K562 (cell line): ENCODE data around the gene WIPF3. TPM values are rescaled to one million over a fixed set of nuclear protein-coding genes. Genes with fewer than 3 reads are reported as not detected.

Experiments used
- ATAC-seq: fragments of 200-7000 bp; cut with Tn5 transposase; 3 replicates; pipeline ENCODE4 v1.9.1; 2020; ENCODE audit warnings: moderate library complexity
- BruUV-seq: library from RNA; stranded (reverse); fragments of 400-500 nt; replicated peaks from 2 replicates; lab custom pipeline; 2021; lab: Mats Ljungman, UMichigan
- CTCF ChIA-PET: fragments of 300-600 bp; formaldehyde crosslinking; extraction: SDS; loops from one replicate; lab custom pipeline; 2021; ENCODE audit warnings: low intra/inter-chr PET ratio; lab: Yijun Ruan, JAX
- POLR2A ChIA-PET: fragments of 300-600, 350-650 bp; sonication (Branson Sonifier 250); formaldehyde crosslinking; extraction: SDS; loops from one replicate; lab custom pipeline; 2021; ENCODE audit warnings: antibody characterized with exemption, inconsistent platforms; lab: Yijun Ruan, JAX
- DNase-seq, 4 experiments: peaks; one replicate each; pipeline versions ENCODE4 v3.0.0 to v3.0.0-alpha.2; 2011 to 2018; ENCODE audit warnings: low spot score in 3 of 4, mixed read lengths in 3 of 4; ENCODE audit errors: extremely low read depth in 1 of 4
- FAIRE-seq: peaks from 2 replicates; lab custom pipeline; 2011; peaks lifted over from hg19 to GRCh38; lab: Jason Lieb, UNC
- H2AFZ ChIP-seq: 2 replicates; pipeline ENCODE4 v1.6.0; 2011; ENCODE audit warnings: low read depth, low read length, control low read depth, inconsistent platforms
- H3K27ac ChIP-seq: fragments of 200-600 bp; 3 replicates; pipeline ENCODE4 v1.8.0; 2011; ENCODE audit warnings: low read depth, mild to moderate bottlenecking, control low read depth, inconsistent platforms, low read length, moderate library complexity, mixed read lengths; ENCODE audit errors: extremely low read depth
- H3K27me3 ChIP-seq, 2 experiments: fragments of 300-600 bp in 1 of 2; 2 replicates in 1 of 2; 3 replicates in 1 of 2; pipeline versions ENCODE4 v1.6.0 to v1.8.0; 2011; ENCODE audit warnings: inconsistent platforms in 2 of 2, low read length in 2 of 2, mild to moderate bottlenecking in 1 of 2, mixed read lengths in 1 of 2, moderate library complexity in 1 of 2; ENCODE audit not compliant: control insufficient read depth in 2 of 2, insufficient read depth in 2 of 2
- H3K36me3 ChIP-seq: fragments of 300-600 bp; 3 replicates; pipeline ENCODE4 v1.8.0; 2011; ENCODE audit warnings: mild to moderate bottlenecking, low read length, inconsistent platforms; ENCODE audit not compliant: control insufficient read depth, insufficient read depth
- H3K4me1 ChIP-seq, 2 experiments: fragments of 200-600 bp in 1 of 2; replicated peaks in 1 of 2; 2 replicates in 1 of 2; 3 replicates in 1 of 2; pipeline versions ENCODE4 v1.5.1 to v1.8.0; 2011; ENCODE audit warnings: inconsistent platforms in 2 of 2, low read length in 2 of 2, mild to moderate bottlenecking in 1 of 2, mixed read lengths in 1 of 2, moderate library complexity in 1 of 2; ENCODE audit not compliant: control insufficient read depth in 2 of 2, insufficient read depth in 2 of 2
- H3K4me2 ChIP-seq: 2 replicates; pipeline ENCODE4 v1.6.1; 2011; ENCODE audit warnings: low read length, control low read depth, inconsistent platforms, mixed read lengths; ENCODE audit not compliant: insufficient read depth
- H3K4me3 ChIP-seq: fragments of 200-600 bp; sonication (generic), shearing (Covaris generic); 2 replicates; pipeline ENCODE4 v1.5.1; 2016; ENCODE audit warnings: control low read depth, inconsistent platforms
- H3K79me2 ChIP-seq: fragments of 200-600 bp; 3 replicates; pipeline ENCODE4 v1.8.0; 2011; ENCODE audit warnings: low read length, inconsistent platforms; ENCODE audit not compliant: control insufficient read depth, insufficient read depth
- H3K9ac ChIP-seq, 2 experiments: 2 replicates each; pipeline versions ENCODE4 v1.6.0 to v1.6.1; 2011; ENCODE audit warnings: low read depth in 2 of 2, low read length in 2 of 2, control low read depth in 1 of 2, inconsistent platforms in 1 of 2, mild to moderate bottlenecking in 1 of 2, mixed read lengths in 1 of 2; ENCODE audit not compliant: insufficient read depth in 1 of 2
- H3K9me1 ChIP-seq: one replicate; pipeline ENCODE4 v1.6.0; 2011; ENCODE audit warnings: inconsistent platforms, mild to moderate bottlenecking, low read length, moderate library complexity; ENCODE audit not compliant: control insufficient read depth, insufficient read depth
- H3K9me3 ChIP-seq: replicated peaks from 2 replicates; pipeline ENCODE4 v1.5.1; 2011; ENCODE audit warnings: low read depth, low read length, inconsistent platforms; ENCODE audit not compliant: control insufficient read depth, insufficient read depth
- H4K20me1 ChIP-seq: replicated peaks from 2 replicates; pipeline ENCODE4 v1.6.1; 2011; ENCODE audit warnings: low read length, inconsistent platforms, mixed read lengths; ENCODE audit not compliant: control insufficient read depth, insufficient read depth
- CBFB ChIP-seq: sonication (generic); formaldehyde crosslinking; IDR thresholded peaks from 2 replicates; pipeline ENCODE4 v1.4.0; 2020; ENCODE audit warnings: mild to moderate bottlenecking, missing genetic modification reagents
- CBX3 ChIP-seq, 2 experiments: IDR thresholded peaks; 1 replicate in 1 of 2; 2 replicates in 1 of 2; pipeline ENCODE4 v1.6.1; 2012; ENCODE audit warnings: inconsistent platforms in 2 of 2, low read length in 2 of 2, borderline replicate concordance in 1 of 2, control low read depth in 1 of 2
- GABPB1 ChIP-seq: sonication (generic); formaldehyde crosslinking; IDR thresholded peaks from 2 replicates; pipeline ENCODE4 v1.8.0; 2022; ENCODE audit warnings: mild to moderate bottlenecking, missing genetic modification reagents
- GTF2F1 ChIP-seq: IDR thresholded peaks from 2 replicates; pipeline ENCODE4 v1.6.1; 2011; ENCODE audit warnings: low read depth, low read length, improper control_type of control experiment
- MBD2 ChIP-seq: sonication (generic); IDR thresholded peaks from 2 replicates; pipeline ENCODE4 v1.6.1; 2016; ENCODE audit warnings: low read depth, borderline replicate concordance
- MEIS2 ChIP-seq: fragments of 450-650 bp; IDR thresholded peaks from 2 replicates; pipeline ENCODE4 v1.6.1; 2014; ENCODE audit warnings: mild to moderate bottlenecking; ENCODE audit not compliant: partially characterized antibody
- TCF3 ChIP-seq: sonication (generic); formaldehyde crosslinking; IDR thresholded peaks from 2 replicates; pipeline ENCODE4 v1.4.0; 2020; ENCODE audit warnings: mild to moderate bottlenecking, missing genetic modification reagents
- ZBTB1 ChIP-seq: sonication (generic); formaldehyde crosslinking; IDR thresholded peaks from 2 replicates; pipeline ENCODE4 v1.8.1; 2023; ENCODE audit warnings: missing genetic modification reagents, low read depth, mild to moderate bottlenecking, borderline replicate concordance
- ZNF76 ChIP-seq: fragments of 250-450 bp; sonication (Bioruptor Pico); IDR thresholded peaks from 2 replicates; pipeline ENCODE4 v1.4.0; 2020; ENCODE audit warnings: mild to moderate bottlenecking, moderate library complexity, borderline replicate concordance
- WGBS: fragments of 100-300 bp; shearing (Covaris generic); methylation state at CpG from one replicate; pipeline ENCODE4 v1.1.6; 2016; ENCODE audit warnings: low coverage, mixed read lengths; ENCODE audit not compliant: insufficient coverage; ENCODE audit errors: missing lambda C conversion rate; 5-methylcytosine and 5-hydroxymethylcytosine counted together
- in situ Hi-C: fragments of 300-500 bp; cut with MboI; formaldehyde crosslinking; loops from 4 replicates; pipeline ENCODE4 v1.15.0; 2018; ENCODE audit warnings: inconsistent platforms, mixed read lengths
- intact Hi-C: fragments of 100-400 bp; cut with micrococcal nuclease; formaldehyde crosslinking; loops from 2 replicates; pipeline ENCODE4 v1.14.2; 2022
- polyA plus RNA-seq, 8 experiments: library from polyadenylated mRNA; depleted of rRNA in 4 of 8; stranded (reverse) in 5 of 8; unstranded in 3 of 8; fragments of >200 nt; fragmentation: Nextera tagmentation in 2 of 8; fragmentation: Illumina TruSeq in 1 of 8; extraction: Ambion mirVana in 2 of 8; extraction: Trizol in 1 of 8; gene quantifications; 2 replicates each; pipeline versions ENCODE4 v1.2.1 to v1.2.3, GENCODE V29; 2011 to 2014; ENCODE audit warnings: inconsistent platforms in 1 of 8, missing spikeins in 1 of 8
- total RNA-seq, 7 experiments: library from RNA; depleted of rRNA in 6 of 7; stranded (reverse); fragments of >200 nt in 6 of 7; fragmentation: Illumina TruSeq in 2 of 7; extraction: Trizol in 2 of 7; gene quantifications; 2 replicates each; pipeline versions ENCODE4 v1.2.1 to v1.2.3, GENCODE V29; 2011 to 2021; ENCODE audit warnings: low replicate concordance in 1 of 7
- TF ChIP-seq, protein P1 (sequence below): IDR thresholded peaks from 2 replicates; pipeline ENCODE4 v1.6.1; 2014; ENCODE audit warnings: antibody characterized with exemption
- TF ChIP-seq, protein P2 (sequence below): fragments of 450-650 bp; IDR thresholded peaks from 2 replicates; pipeline ENCODE4 v1.6.1; 2018; ENCODE audit warnings: mild to moderate bottlenecking, low read depth; ENCODE audit not compliant: partially characterized antibody

Gene WIPF3
- total and polyA plus RNA-seq, 9 of the 15 experiments (the other 6 are each of a cell fraction or from before 2014, with no cell fraction given): 0.18 to 3.2 (median 1.7) TPM

DNA sequence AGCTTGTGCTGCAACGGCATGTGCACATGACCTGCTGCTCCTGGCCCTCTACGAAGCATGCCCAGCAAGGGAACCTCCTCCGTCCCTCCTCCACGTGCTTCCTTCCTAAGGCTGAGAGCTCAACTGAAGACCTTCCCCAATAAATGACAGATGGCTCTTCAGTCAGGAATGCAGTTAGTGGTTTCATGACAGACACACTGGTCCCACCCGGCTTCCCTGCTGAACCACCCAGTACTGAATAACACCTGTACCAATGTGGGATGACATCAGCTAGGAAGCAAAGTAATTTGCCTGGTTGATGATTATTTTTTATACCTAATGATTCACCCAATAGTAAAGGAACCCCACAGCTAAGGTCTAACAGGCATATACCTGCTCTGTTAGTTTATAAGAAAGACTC lies 114.2 kb downstream of the WIPF3 start:
- ATAC-seq: no peak
- FAIRE-seq: no peak
- Histone ChIP-seq H3K4me3 (no peak overlapping the region), H3K4me1 (peaks cover 2 to 3% of the 10 kb centered on the region in 2 experiments; a peak in 3 of 5 replicates), H3K79me2 (no peaks in the 10 kb centered on the region), H4K20me1 (0 out of 2 replicates have a peak, but pooled peaks cover 3% of the 10 kb centered on the region), H3K9ac (no peak overlapping the region), H3K27me3 (peaks cover 6 to 24% of the 10 kb centered on the region in 2 experiments; a peak in 2 of 5 replicates), H3K4me2 (no peak overlapping the region), H3K9me3 (no peaks in the 10 kb centered on the region), H2AFZ (no peak overlapping the region), H3K36me3 (no peaks in the 10 kb centered on the region), H3K27ac (no peak overlapping the region), H3K9me1 (no peaks in the 10 kb centered on the region)
- no TSS peak for BruUV-seq
- WGBS: 10% methylated on average over 4 of the region's 5 CpGs
- DNase-seq: no peak
- intact Hi-C loops: loop anchor here (2.0 kb wide), 1 partner anchor 42 kb away; no protein-coding TSS in a partner anchor
- CTCF ChIA-PET: interaction anchor here (0.9 to 2.3 kb wide), 2 partner anchors 43 to 285 kb away, joined by 3 to 7 read pairs; no protein-coding TSS in a partner anchor
- TF ChIP-seq ZNF76 (CRISPR knock-in tag) (no peak), MEIS2 (peak; percentile 6)
- in situ Hi-C loops: no loop called here
- POLR2A ChIA-PET: interaction anchor here (0.6 kb wide), 1 partner anchor 171 kb away, joined by 4 read pairs; no protein-coding TSS in a partner anchor

DNA sequence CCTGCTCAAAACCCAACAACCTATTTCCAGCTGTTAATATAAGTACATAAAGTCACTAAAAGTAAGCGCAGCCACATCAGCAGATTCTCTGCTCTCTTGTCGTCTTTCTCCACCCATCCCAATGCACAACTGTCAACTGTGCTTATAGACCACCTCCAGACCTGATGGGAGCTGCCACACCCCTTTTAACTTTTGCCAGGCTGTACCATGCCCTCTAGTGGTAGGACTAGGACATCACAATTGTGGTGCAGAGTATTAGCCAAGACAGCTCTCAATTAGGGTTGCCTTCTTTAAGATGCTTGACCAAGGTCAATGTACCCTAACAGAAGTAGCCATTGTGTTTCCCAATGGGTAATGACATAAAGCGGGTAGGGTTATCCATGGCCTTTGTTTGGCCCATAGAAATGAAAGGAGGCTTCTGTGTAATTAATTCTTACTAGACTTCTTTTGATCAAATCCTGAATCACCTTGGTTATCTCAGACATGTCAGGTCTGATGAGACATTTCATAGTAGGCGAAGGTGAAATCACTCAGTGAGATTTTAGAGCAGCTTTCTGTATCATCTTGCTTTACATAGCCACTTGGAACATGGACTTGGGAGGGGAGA lies 115.2 kb downstream of the WIPF3 start:
- Histone ChIP-seq H3K4me1 (peaks cover 2 to 7% of the 10 kb centered on the region in 2 experiments; a peak in 3 of 5 replicates), H3K27ac (no peak overlapping the region), H3K9me3 (no peaks in the 10 kb centered on the region), H3K79me2 (no peaks in the 10 kb centered on the region), H3K36me3 (no peaks in the 10 kb centered on the region), H3K9me1 (no peaks in the 10 kb centered on the region), H3K9ac (no peak overlapping the region), H3K27me3 (peaks cover 6 to 19% of the 10 kb centered on the region in 2 experiments; a peak in 2 of 5 replicates), H2AFZ (no peak overlapping the region), H4K20me1 (0 out of 2 replicates have a peak, but pooled peaks cover 3% of the 10 kb centered on the region), H3K4me3 (no peak overlapping the region), H3K4me2 (no peak overlapping the region)
- BruUV-seq: no TSS peak
- intact Hi-C loops (loop anchor here (1.0 to 2.0 kb wide), 4 partner anchors 43 to 286 kb away; no protein-coding TSS in a partner anchor), in situ Hi-C loops (no loop called here)
- 0% methylated on average over 4 of the region's 4 CpGs for WGBS
- FAIRE-seq (peak; percentile 98), ATAC-seq (peak; percentile 95), DNase-seq (peak; percentile 67 to 80 (median 78))
- ChIA-PET CTCF (interaction anchor here (0.5 to 2.3 kb wide), 4 partner anchors 44 to 293 kb away, joined by 3 to 7 read pairs (median 4); no protein-coding TSS in a partner anchor), POLR2A (interaction anchor here (0.5 to 0.9 kb wide), 6 partner anchors 12 to 487 kb away, joined by 3 to 5 read pairs (median 3); no protein-coding TSS in a partner anchor)
- TF ChIP-seq ZBTB1 (CRISPR knock-in tag) (no peak), TCF3 (CRISPR knock-in tag) (no peak), CBFB (CRISPR knock-in tag) (no peak), CBX3 (IDR thresholded peaks at IDR 0.05; ENCODE audit: borderline replicate concordance in 1 of 2, low read length in 2 of 2) (0 out of 3 replicates have a peak, but pooled peaks of 1 of the 2 experiments have one; percentile 40), MBD2 (no peak), GTF2F1 (no peak), GABPB1 (CRISPR knock-in tag) (no peak)
- TF ChIP-seq, protein P1, sequence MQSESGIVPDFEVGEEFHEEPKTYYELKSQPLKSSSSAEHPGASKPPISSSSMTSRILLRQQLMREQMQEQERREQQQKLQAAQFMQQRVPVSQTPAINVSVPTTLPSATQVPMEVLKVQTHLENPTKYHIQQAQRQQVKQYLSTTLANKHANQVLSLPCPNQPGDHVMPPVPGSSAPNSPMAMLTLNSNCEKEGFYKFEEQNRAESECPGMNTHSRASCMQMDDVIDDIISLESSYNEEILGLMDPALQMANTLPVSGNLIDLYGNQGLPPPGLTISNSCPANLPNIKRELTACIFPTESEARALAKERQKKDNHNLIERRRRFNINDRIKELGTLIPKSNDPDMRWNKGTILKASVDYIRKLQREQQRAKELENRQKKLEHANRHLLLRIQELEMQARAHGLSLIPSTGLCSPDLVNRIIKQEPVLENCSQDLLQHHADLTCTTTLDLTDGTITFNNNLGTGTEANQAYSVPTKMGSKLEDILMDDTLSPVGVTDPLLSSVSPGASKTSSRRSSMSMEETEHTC: no peak
- TF ChIP-seq, protein P2, sequence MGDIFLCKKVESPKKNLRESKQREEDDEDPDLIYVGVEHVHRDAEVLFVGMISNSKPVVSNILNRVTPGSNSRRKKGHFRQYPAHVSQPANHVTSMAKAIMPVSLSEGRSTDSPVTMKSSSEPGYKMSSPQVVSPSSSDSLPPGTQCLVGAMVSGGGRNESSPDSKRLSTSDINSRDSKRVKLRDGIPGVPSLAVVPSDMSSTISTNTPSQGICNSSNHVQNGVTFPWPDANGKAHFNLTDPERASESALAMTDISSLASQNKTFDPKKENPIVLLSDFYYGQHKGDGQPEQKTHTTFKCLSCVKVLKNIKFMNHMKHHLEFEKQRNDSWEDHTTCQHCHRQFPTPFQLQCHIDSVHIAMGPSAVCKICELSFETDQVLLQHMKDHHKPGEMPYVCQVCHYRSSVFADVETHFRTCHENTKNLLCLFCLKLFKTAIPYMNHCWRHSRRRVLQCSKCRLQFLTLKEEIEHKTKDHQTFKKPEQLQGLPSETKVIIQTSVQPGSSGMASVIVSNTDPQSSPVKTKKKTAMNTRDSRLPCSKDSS: no peak
